ENCODE data around the gene SPIRE1.

SPIRE1 gene

DNA sequence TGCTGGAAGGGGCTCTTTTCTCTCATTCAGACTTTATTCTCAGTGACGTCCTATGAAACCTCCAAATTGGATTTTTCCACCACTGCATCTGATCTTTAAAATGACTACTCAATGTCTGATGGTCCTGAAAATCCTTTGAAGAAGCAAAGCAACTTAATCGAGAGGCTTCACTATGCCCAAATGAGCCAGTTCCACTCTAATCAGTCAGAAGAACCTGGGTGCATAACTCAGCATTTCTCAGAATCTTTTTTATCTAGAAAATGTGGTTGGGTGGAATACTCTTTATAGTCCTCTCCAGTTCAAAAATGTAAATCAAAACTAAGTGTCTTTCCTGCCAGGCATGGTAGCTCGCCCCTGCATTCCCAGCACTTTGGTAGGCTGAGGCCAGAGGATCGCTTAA lies 189.5 kb downstream of the SPIRE1 start:
- TF ChIP-seq, protein P1, sequence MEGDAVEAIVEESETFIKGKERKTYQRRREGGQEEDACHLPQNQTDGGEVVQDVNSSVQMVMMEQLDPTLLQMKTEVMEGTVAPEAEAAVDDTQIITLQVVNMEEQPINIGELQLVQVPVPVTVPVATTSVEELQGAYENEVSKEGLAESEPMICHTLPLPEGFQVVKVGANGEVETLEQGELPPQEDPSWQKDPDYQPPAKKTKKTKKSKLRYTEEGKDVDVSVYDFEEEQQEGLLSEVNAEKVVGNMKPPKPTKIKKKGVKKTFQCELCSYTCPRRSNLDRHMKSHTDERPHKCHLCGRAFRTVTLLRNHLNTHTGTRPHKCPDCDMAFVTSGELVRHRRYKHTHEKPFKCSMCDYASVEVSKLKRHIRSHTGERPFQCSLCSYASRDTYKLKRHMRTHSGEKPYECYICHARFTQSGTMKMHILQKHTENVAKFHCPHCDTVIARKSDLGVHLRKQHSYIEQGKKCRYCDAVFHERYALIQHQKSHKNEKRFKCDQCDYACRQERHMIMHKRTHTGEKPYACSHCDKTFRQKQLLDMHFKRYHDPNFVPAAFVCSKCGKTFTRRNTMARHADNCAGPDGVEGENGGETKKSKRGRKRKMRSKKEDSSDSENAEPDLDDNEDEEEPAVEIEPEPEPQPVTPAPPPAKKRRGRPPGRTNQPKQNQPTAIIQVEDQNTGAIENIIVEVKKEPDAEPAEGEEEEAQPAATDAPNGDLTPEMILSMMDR (conservative IDR thresholded peaks at IDR 0.05; ENCODE audit: low read depth, low read length): no peak
- DNase-seq (ENCODE audit: low read depth): no peak
- H3K4me3 ChIP-seq (ENCODE audit: low read depth, low read length): no peak overlapping the region

DNA sequence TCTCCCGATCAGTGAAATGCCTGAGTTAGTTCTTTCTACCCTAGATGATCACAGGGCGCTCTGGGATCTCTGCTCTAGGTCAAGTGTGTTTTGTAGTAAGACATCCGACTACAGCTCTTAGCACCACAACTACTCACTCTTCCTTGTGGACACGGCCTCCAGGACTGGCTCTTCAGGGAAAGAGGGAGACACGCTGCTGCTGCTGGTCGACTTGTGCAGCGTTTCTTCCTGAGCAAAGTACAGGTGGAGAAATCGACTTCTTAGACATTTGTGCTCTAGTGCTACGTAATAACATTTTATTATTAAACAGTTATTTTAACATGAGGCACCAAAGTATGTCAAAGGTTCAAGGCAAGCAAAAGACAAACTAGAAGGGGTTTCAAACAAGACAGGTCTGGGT lies 193.2 kb downstream of the SPIRE1 start:
- H3K4me3 ChIP-seq (ENCODE audit: low read depth, low read length): no peak overlapping the region
- TF ChIP-seq, protein P1 (conservative IDR thresholded peaks at IDR 0.05; ENCODE audit: low read depth, low read length): no peak
- no peak for DNase-seq (ENCODE audit: low read depth)

DNA sequence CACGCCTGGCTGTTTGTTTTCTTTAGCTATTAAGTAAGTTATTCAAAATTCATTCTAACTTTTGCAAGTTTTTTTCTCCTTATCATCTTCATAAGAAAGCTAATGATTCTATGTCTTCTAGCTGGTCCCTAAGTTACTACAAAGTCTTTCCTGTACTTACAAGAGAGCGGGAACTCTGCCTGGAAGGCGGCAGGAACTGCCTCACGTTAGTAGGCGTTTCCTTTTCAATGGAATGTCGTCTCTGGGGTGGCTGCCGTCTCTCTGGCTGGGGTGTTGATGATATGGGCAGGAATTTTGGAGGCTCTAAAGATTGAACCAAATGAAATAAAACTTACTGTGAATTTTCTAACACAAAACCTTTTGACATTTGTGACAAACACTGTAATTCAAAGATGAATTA lies 194.7 kb downstream of the SPIRE1 start:
- no peak overlapping the region for H3K4me3 ChIP-seq (ENCODE audit: low read depth, low read length)
- TF ChIP-seq, protein P1 (conservative IDR thresholded peaks at IDR 0.05; ENCODE audit: low read depth, low read length): no peak
- DNase-seq (ENCODE audit: low read depth): no peak

DNA sequence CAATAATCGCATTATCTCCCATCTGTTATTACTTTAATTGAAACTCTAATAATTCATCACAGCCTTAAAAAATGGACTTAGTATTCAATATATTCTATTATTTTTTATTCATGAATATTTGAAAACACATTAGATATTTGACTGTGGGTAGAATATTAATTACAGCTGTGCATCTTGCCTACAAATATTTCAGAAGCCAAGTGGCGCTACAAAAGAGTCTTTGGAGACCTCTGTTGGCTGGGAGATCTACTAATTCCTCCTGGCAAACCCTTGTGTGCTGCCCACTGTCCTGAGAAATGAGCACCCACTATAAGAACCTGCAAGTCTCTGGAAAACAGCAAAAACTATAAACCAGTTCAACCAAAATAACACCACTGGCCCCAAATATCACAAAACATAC lies 195.7 kb downstream of the SPIRE1 start:
- DNase-seq (ENCODE audit: low read depth): no peak
- no peak overlapping the region for H3K4me3 ChIP-seq (ENCODE audit: low read depth, low read length)
- TF ChIP-seq, protein P1 (conservative IDR thresholded peaks at IDR 0.05; ENCODE audit: low read depth, low read length): no peak

DNA sequence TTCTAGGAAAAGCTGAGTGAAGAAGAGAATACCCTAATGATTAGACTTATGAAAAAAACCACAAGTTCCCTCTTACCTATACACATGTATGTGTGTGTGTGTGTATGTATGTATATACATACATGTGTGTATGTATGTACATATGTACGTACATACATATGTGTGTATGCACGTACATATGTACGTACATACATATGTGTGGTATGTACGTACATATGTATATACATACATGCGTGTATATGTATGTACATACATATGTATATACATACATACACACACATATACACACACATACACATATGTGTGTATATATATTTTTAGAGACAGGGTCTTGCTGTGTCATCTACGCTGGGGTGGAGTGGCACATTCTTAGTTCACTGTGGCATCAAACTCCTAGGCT lies 196.6 kb downstream of the SPIRE1 start:
- TF ChIP-seq, protein P1 (conservative IDR thresholded peaks at IDR 0.05; ENCODE audit: low read depth, low read length): no peak
- no peak for DNase-seq (ENCODE audit: low read depth)
- H3K4me3 ChIP-seq (ENCODE audit: low read depth, low read length): no peak overlapping the region

DNA sequence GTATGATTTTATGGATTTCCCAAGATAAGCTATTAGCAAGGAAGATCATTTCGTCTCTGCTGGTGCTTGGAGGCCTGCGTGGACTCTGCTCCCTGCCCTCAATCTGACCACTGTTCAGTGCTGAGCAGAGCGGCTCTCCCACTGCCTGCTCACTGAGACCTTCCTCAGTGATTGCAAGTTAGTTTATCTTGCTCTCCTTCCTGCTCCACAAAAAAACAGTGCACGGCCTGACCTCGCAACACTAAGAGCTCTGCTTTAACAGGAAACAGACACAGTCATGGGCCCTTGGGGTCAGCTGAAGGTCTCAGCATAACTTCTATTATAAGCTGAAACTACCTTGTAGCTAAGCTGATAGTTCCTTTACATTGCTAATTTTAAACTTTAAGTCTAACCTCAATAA lies 197.0 kb downstream of the SPIRE1 start:
- TF ChIP-seq, protein P1 (conservative IDR thresholded peaks at IDR 0.05; ENCODE audit: low read depth, low read length): no peak
- peak; percentile 78 for DNase-seq (ENCODE audit: low read depth)

DNA sequence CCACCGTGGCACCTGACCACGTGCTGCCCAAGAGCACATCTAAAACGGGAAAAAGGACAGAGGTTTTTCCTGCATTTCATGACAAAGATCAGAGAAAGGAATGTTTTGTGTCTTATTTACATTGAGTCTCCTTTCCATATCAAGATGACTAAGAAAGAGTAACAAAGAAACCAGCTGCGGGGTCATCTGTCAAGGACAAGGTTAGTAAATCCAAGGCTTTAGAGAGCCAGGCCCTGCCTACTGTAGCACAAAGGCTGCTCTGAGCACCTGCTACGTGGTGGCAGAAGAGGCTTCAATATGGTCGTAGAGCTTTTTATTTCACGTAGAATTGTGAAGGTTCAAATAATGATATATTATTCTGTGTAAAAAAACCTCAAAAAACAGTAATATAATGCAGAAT lies 199.1 kb downstream of the SPIRE1 start:
- DNase-seq (ENCODE audit: low read depth): no peak
- TF ChIP-seq, protein P1 (conservative IDR thresholded peaks at IDR 0.05; ENCODE audit: low read depth, low read length): no peak
- H3K4me3 ChIP-seq (ENCODE audit: low read depth, low read length): no peak overlapping the region

More for the DNA sequence above, 197.0 kb downstream of the SPIRE1 start:
- no peak overlapping the region for H3K4me3 ChIP-seq (ENCODE audit: low read depth, low read length)

Measured in choroid plexus epithelial cell (primary cell).